HCT116 (cell line): ENCODE measurements around the gene DNAH7. TPM values are rescaled to one million over a fixed set of nuclear protein-coding genes. Genes with fewer than 3 reads are reported as not detected.

Experiments
- ATAC-seq: fragments of 200-7000 bp; cut with Tn5 transposase; 2 replicates; pipeline ENCODE4 v1.9.1; 2020; ENCODE audit warnings: mild to moderate bottlenecking, moderate library complexity
- BruUV-seq: library from RNA; stranded (reverse); fragments of 400-500 nt; replicated peaks from 2 replicates; lab custom pipeline; 2021; lab: Mats Ljungman, UMichigan
- CTCF ChIA-PET: fragments of 300-600 bp; sonication (Branson Sonifier 250); formaldehyde crosslinking; loops from one replicate; lab custom pipeline; 2021; ENCODE audit warnings: antibody characterized with exemption; lab: Charles Lee
- POLR2A ChIA-PET: fragments of 300-600, 350-600 bp; sonication (Branson Sonifier 250); formaldehyde crosslinking; loops from one replicate; lab custom pipeline; 2021; ENCODE audit warnings: antibody characterized with exemption; lab: Charles Lee
- RAD21 ChIA-PET, 2 experiments: fragments of 300-600 bp; sonication (Branson Sonifier 250); formaldehyde crosslinking; loops; one replicate each; lab custom pipeline; 2023; ENCODE audit warnings: low total read pairs in 2 of 2; ENCODE audit not compliant: uncharacterized antibody in 2 of 2, unreplicated experiment in 2 of 2, low non-redundant PET in 1 of 2; lab: Charles Lee
- DNase-seq: peaks from one replicate; pipeline ENCODE4 v3.0.0-alpha.2; 2010; ENCODE audit warnings: low read depth, low spot score
- H2AFZ ChIP-seq: fragments of 200-600 bp; shearing (Covaris generic), sonication (generic); 2 replicates; pipeline ENCODE4 v1.6.1; 2017; ENCODE audit warnings: low read depth, mixed run types, mixed read lengths, antibody characterized with exemption, low read length; ENCODE audit not compliant: poor library complexity, severe bottlenecking
- H3K27ac ChIP-seq: 2 replicates; pipeline ENCODE4 v1.5.1; 2012; ENCODE audit warnings: low read depth, low read length
- H3K27me3 ChIP-seq: fragments of 200-600 bp; sonication (generic); 2 replicates; pipeline ENCODE4 v1.6.1; 2016; ENCODE audit warnings: mixed run types, low read length, mixed read lengths; ENCODE audit not compliant: insufficient read depth
- H3K36me3 ChIP-seq, 2 experiments: fragments of 200-500 bp in 1 of 2; fragments of 200-600 bp in 1 of 2; sonication (Bioruptor generic) in 1 of 2; sonication (generic) in 1 of 2; 2 replicates each; pipeline versions ENCODE4 v1.5.1 to v1.6.1; 2014 to 2016; ENCODE audit warnings: low read length in 2 of 2, inconsistent platforms in 1 of 2, mixed read lengths in 1 of 2, mixed run types in 1 of 2; ENCODE audit not compliant: insufficient read depth in 2 of 2, control insufficient read depth in 1 of 2
- H3K4me1 ChIP-seq, 2 experiments: fragments of 200-600 bp in 1 of 2; sonication (generic) in 1 of 2; 2 replicates each; pipeline versions ENCODE4 v1.5.1 to v1.6.1; 2012 to 2017; ENCODE audit warnings: low read length in 2 of 2, inconsistent platforms in 1 of 2, mild to moderate bottlenecking in 1 of 2, mixed read lengths in 1 of 2, mixed run types in 1 of 2, moderate library complexity in 1 of 2; ENCODE audit not compliant: insufficient read depth in 2 of 2, control insufficient read depth in 1 of 2
- H3K4me2 ChIP-seq: fragments of 200-600 bp; sonication (generic); 2 replicates; pipeline ENCODE4 v1.6.1; 2017; ENCODE audit warnings: mixed run types, low read length, mixed read lengths
- H3K4me3 ChIP-seq, 2 experiments: fragments of 200-600 bp in 1 of 2; sonication (generic) in 1 of 2; replicated peaks in 1 of 2; 2 replicates each; pipeline ENCODE4 v1.5.1; 2011 to 2016; ENCODE audit warnings: low read length in 2 of 2, control low read depth in 1 of 2, low read depth in 1 of 2, mild to moderate bottlenecking in 1 of 2, mixed read lengths in 1 of 2, mixed run types in 1 of 2
- H3K79me2 ChIP-seq: fragments of 200-600 bp; sonication (generic); 2 replicates; pipeline ENCODE4 v1.6.1; 2017; ENCODE audit warnings: mild to moderate bottlenecking, mixed run types, low read length, moderate library complexity, mixed read lengths; ENCODE audit not compliant: insufficient read depth
- H3K9ac ChIP-seq: fragments of 200-600 bp; sonication (generic); 2 replicates; pipeline ENCODE4 v1.6.1; 2016; ENCODE audit warnings: low read length, mixed read lengths
- H3K9me2 ChIP-seq: fragments of 200-600 bp; sonication (generic), shearing (Covaris generic); 2 replicates; pipeline ENCODE4 v1.6.1; 2017; ENCODE audit warnings: mixed run types, mild to moderate bottlenecking, moderate library complexity; ENCODE audit not compliant: insufficient read depth
- H3K9me3 ChIP-seq, 2 experiments: fragments of 200-500 bp in 1 of 2; fragments of 200-600 bp in 1 of 2; sonication (Bioruptor generic) in 1 of 2; sonication (generic) in 1 of 2; 2 replicates each; pipeline ENCODE4 v1.6.1; 2014 to 2017; ENCODE audit warnings: low read length in 2 of 2, mixed read lengths in 2 of 2, inconsistent platforms in 1 of 2, low read depth in 1 of 2, mild to moderate bottlenecking in 1 of 2, mixed run types in 1 of 2, moderate library complexity in 1 of 2; ENCODE audit not compliant: control insufficient read depth in 1 of 2, insufficient read depth in 1 of 2
- H4K20me1 ChIP-seq: fragments of 200-600 bp; sonication (generic), shearing (Covaris generic); 2 replicates; pipeline ENCODE4 v1.6.1; 2017; ENCODE audit warnings: mixed run types, mild to moderate bottlenecking, moderate library complexity; ENCODE audit not compliant: insufficient read depth
- ATF3 ChIP-seq: IDR thresholded peaks from 2 replicates; pipeline ENCODE4 v1.6.1; 2012
- CBX3 ChIP-seq: IDR thresholded peaks from 2 replicates; pipeline ENCODE4 v1.6.1; 2012; ENCODE audit warnings: low read depth
- CEBPB ChIP-seq: IDR thresholded peaks from 2 replicates; pipeline ENCODE4 v1.6.1; 2012; ENCODE audit warnings: low read depth
- CTCF ChIP-seq, 3 experiments: fragments of 200-600 bp in 1 of 3; sonication (generic) in 1 of 3; IDR thresholded peaks in 2 of 3; conservative IDR thresholded peaks in 1 of 3; 2 replicates each; pipeline ENCODE4 v1.5.1; 2012 to 2017; ENCODE audit warnings: low read depth in 2 of 3, low read length in 2 of 3, antibody characterized with exemption in 1 of 3, borderline replicate concordance in 1 of 3, control low read depth in 1 of 3, mild to moderate bottlenecking in 1 of 3, mixed read lengths in 1 of 3, mixed run types in 1 of 3, moderate library complexity in 1 of 3; ENCODE audit not compliant: insufficient read depth in 1 of 3
- ELF1 ChIP-seq: IDR thresholded peaks from 2 replicates; pipeline ENCODE4 v1.6.1; 2012; ENCODE audit warnings: low read depth, borderline replicate concordance
- EZH2 ChIP-seq: fragments of 200-600 bp; sonication (generic); IDR thresholded peaks from 2 replicates; pipeline ENCODE4 v1.6.1; 2017; ENCODE audit warnings: antibody characterized with exemption, mixed run types
- EZH2phosphoT487 ChIP-seq: fragments of 200-600 bp; IDR thresholded peaks from 2 replicates; pipeline ENCODE4 v1.6.1; 2018; ENCODE audit warnings: antibody characterized with exemption, borderline replicate concordance
- JUND ChIP-seq: IDR thresholded peaks from 2 replicates; pipeline ENCODE4 v1.6.1; 2012
- POLR2A ChIP-seq: IDR thresholded peaks from 2 replicates; pipeline ENCODE4 v1.7.0; 2011; ENCODE audit warnings: borderline replicate concordance; ENCODE audit not compliant: insufficient read depth, insufficient read length; ENCODE audit errors: extremely low read depth
- POLR2AphosphoS5 ChIP-seq: IDR thresholded peaks from 2 replicates; pipeline ENCODE4 v1.6.1; 2011; ENCODE audit warnings: mild to moderate bottlenecking, low read depth, low read length, moderate library complexity
- SIN3A ChIP-seq: IDR thresholded peaks from 2 replicates; pipeline ENCODE4 v1.6.1; 2012; ENCODE audit warnings: low read depth
- SRF ChIP-seq: IDR thresholded peaks from 2 replicates; pipeline ENCODE4 v1.6.1; 2012; ENCODE audit warnings: low read depth
- TCF7L2 ChIP-seq: IDR thresholded peaks from 2 replicates; pipeline ENCODE4 v1.7.0; 2011; ENCODE audit warnings: borderline replicate concordance, inconsistent platforms; ENCODE audit not compliant: insufficient read depth, insufficient read length; ENCODE audit errors: extremely low read depth
- ZBTB33 ChIP-seq: IDR thresholded peaks from 2 replicates; pipeline ENCODE4 v1.6.1; 2011; ENCODE audit warnings: mild to moderate bottlenecking, low read length, moderate library complexity; ENCODE audit not compliant: insufficient replicate concordance; ENCODE audit errors: extremely low read depth
- ZFX ChIP-seq: fragments of 450-650 bp; IDR thresholded peaks from 2 replicates; pipeline ENCODE4 v1.6.1; 2017
- intact Hi-C: fragments of 100-400 bp; cut with micrococcal nuclease; formaldehyde crosslinking; loops from 2 replicates; pipeline ENCODE4 v1.10.0; 2022
- total RNA-seq: library from RNA; stranded (reverse); gene quantifications from one replicate; pipeline ENCODE4 v1.2.1, GENCODE V29; 2021; ENCODE audit not compliant: unreplicated experiment

DNAH7 gene
- total RNA-seq, 1 experiment from 2014 or later = not detected

- H2AFZ ChIP-seq = no peak overlapping the region
- H3K27ac ChIP-seq = no peak overlapping the region
- H3K9me2 ChIP-seq = no peaks in the 10 kb centered on the region
- DNase-seq (no peak), ATAC-seq (no peak)
- H3K9ac ChIP-seq = no peak overlapping the region
- intact Hi-C loops = no loop called here
- no TSS peak for BruUV-seq
- ChIA-PET RAD21 (no interaction called here), CTCF (no interaction called here), POLR2A (no interaction called here)
- H3K4me2 ChIP-seq = no peak overlapping the region
- H3K79me2 ChIP-seq = no peaks in the 10 kb centered on the region
- H3K4me1 ChIP-seq = no peaks in the 10 kb centered on the region
- no peak overlapping the region for H3K4me3 ChIP-seq
- no peaks in the 10 kb centered on the region for H3K9me3 ChIP-seq
- no peaks in the 10 kb centered on the region for H3K27me3 ChIP-seq
- H4K20me1 ChIP-seq = no peaks in the 10 kb centered on the region
- TF ChIP-seq TCF7L2 = no peak
- no peak for TF ChIP-seq EZH2
- no peak for TF ChIP-seq EZH2phosphoT487
- TF ChIP-seq ZFX = no peak
- no peak for TF ChIP-seq SRF
- no peaks in the 10 kb centered on the region for H3K36me3 ChIP-seq
Observed at GRCh38 chr2:195741191-195741590, 327.4 kb downstream of the DNAH7 start.

GRCh38 chr2:195737511-195738325 lies 330.9 kb downstream of the DNAH7 start:
- ATAC-seq (no peak), DNase-seq (no peak)
- no peak overlapping the region for H3K9ac ChIP-seq
- CTCF ChIA-PET = no interaction called here
- no peak overlapping the region for H3K27ac ChIP-seq
- no peaks in the 10 kb centered on the region for H3K9me3 ChIP-seq
- POLR2A ChIA-PET = no interaction called here
- no peak overlapping the region for H3K4me3 ChIP-seq
- RAD21 ChIA-PET = no interaction called here
- BruUV-seq = no TSS peak
- H3K4me1 ChIP-seq = no peaks in the 10 kb centered on the region
- no peaks in the 10 kb centered on the region for H3K9me2 ChIP-seq
- intact Hi-C loops = no loop called here
- H3K36me3 ChIP-seq = peaks cover 0 to 2% of the 10 kb centered on the region in 2 experiments; a peak in 1 of 4 replicates
- H3K27me3 ChIP-seq = no peaks in the 10 kb centered on the region
- no peak overlapping the region for H2AFZ ChIP-seq
- H3K79me2 ChIP-seq = no peaks in the 10 kb centered on the region
- H4K20me1 ChIP-seq = no peaks in the 10 kb centered on the region; the same call in 1 of the 2 replicates
- no peak overlapping the region for H3K4me2 ChIP-seq
- TF ChIP-seq EZH2phosphoT487 (no peak), JUND (no peak), SRF (no peak), ZBTB33 (no peak), ELF1 (no peak), ZFX (no peak), EZH2 (no peak), POLR2A (no peak), SIN3A (no peak), ATF3 (no peak), CTCF (IDR thresholded peaks at IDR 0.05 in 2 of 3, conservative IDR thresholded peaks at IDR 0.05 in 1 of 3; ENCODE audit: borderline replicate concordance in 1 of 3, insufficient read depth in 1 of 3, low read depth in 2 of 3, low read length in 2 of 3) (no peak), POLR2AphosphoS5 (no peak), CEBPB (no peak), CBX3 (no peak)
